OCI-LY1 (cell line): ENCODE measurements around the gene ARHGEF39.

Experiments
- H2AFZ ChIP-seq: fragments of 200-600 bp; sonication (generic), shearing (Covaris generic); 2 replicates; pipeline ENCODE4 v1.6.0; 2014; ENCODE audit warnings: antibody characterized with exemption, mild to moderate bottlenecking, low read length
- H3F3A ChIP-seq: fragments of 200-600 bp; sonication (generic), shearing (Covaris generic); 2 replicates; pipeline ENCODE4 v1.6.0; 2014; ENCODE audit warnings: mild to moderate bottlenecking, antibody characterized with exemption, low read length, moderate library complexity; ENCODE audit not compliant: insufficient read depth
- H3K27ac ChIP-seq: fragments of 200-600 bp; sonication (generic); 2 replicates; pipeline ENCODE4 v1.5.1; 2014; ENCODE audit warnings: low read length, mixed run types, mild to moderate bottlenecking, low read depth; ENCODE audit not compliant: poor library complexity, severe bottlenecking
- H3K27me3 ChIP-seq: fragments of 200-600 bp; sonication (generic); 2 replicates; pipeline ENCODE4 v1.6.0; 2014; ENCODE audit warnings: antibody characterized with exemption, mild to moderate bottlenecking, low read length, moderate library complexity; ENCODE audit not compliant: insufficient read depth
- H3K36me3 ChIP-seq: fragments of 200-600 bp; sonication (generic); 2 replicates; pipeline ENCODE4 v1.6.1; 2014; ENCODE audit warnings: mild to moderate bottlenecking, antibody characterized with exemption, low read length, moderate library complexity, mixed read lengths; ENCODE audit not compliant: insufficient read depth
- H3K4me1 ChIP-seq: fragments of 200-600 bp; sonication (generic); 2 replicates; pipeline ENCODE4 v1.5.1; 2014; ENCODE audit warnings: mild to moderate bottlenecking, low read length, moderate library complexity; ENCODE audit not compliant: insufficient read depth, severe bottlenecking
- H3K4me2 ChIP-seq: fragments of 200-600 bp; sonication (generic), shearing (Covaris generic); 2 replicates; pipeline ENCODE4 v1.6.1; 2014; ENCODE audit warnings: low read length
- H3K4me3 ChIP-seq: fragments of 200-600 bp; sonication (generic); 2 replicates; pipeline ENCODE4 v1.5.1; 2014; ENCODE audit warnings: low read length, low read depth, mild to moderate bottlenecking, mixed read lengths; ENCODE audit not compliant: poor library complexity, severe bottlenecking
- H3K79me2 ChIP-seq: fragments of 200-600 bp; shearing (Covaris generic); 2 replicates; pipeline ENCODE4 v1.6.1; 2016; ENCODE audit warnings: mixed run types, low read length, mixed read lengths; ENCODE audit not compliant: insufficient read depth
- H3K9ac ChIP-seq: fragments of 200-600 bp; sonication (generic), shearing (Covaris generic); 2 replicates; pipeline ENCODE4 v1.6.1; 2014; ENCODE audit warnings: mild to moderate bottlenecking, low read length, mixed read lengths
- H3K9me2 ChIP-seq: fragments of 200-600 bp; sonication (generic), shearing (Covaris generic); 2 replicates; pipeline ENCODE4 v1.6.1; 2014; ENCODE audit warnings: low read depth, mild to moderate bottlenecking, low read length, mixed read lengths
- H3K9me3 ChIP-seq: fragments of 200-600 bp; shearing (Covaris generic); 2 replicates; pipeline ENCODE4 v1.6.1; 2014; ENCODE audit warnings: low read length, mixed read lengths
- H4K20me1 ChIP-seq: fragments of 200-600 bp; sonication (generic), shearing (Covaris generic); 2 replicates; pipeline ENCODE4 v1.6.0; 2016; ENCODE audit warnings: mild to moderate bottlenecking, low read length; ENCODE audit not compliant: insufficient read depth
- EZH2 ChIP-seq: fragments of 200-600 bp; sonication (generic), shearing (Covaris generic); IDR thresholded peaks from 2 replicates; pipeline ENCODE4 v1.8.0; 2017; ENCODE audit warnings: borderline replicate concordance, mixed run types, mild to moderate bottlenecking, antibody characterized with exemption, low read length, moderate library complexity, mixed read lengths
- TF ChIP-seq, protein P1 (sequence below): fragments of 200-600 bp; sonication (generic), shearing (Covaris generic); IDR thresholded peaks from 2 replicates; pipeline ENCODE4 v1.5.1; 2017; ENCODE audit warnings: mild to moderate bottlenecking, antibody characterized with exemption, low read length, moderate library complexity, mixed read lengths

ARHGEF39 gene

GRCh38 chr9:35673132-35674024, 8.4 kb upstream of the ARHGEF39 start, which contains the start of gene CA9:
Gene CA9 (plus strand): TSS chr9:35673928. CDS start chr9:35673960, 32 bp downstream.
- no peaks in the 10 kb centered on the region for H3K36me3 ChIP-seq
- no peak within 1 kb of the TSS for H2AFZ ChIP-seq
- TF ChIP-seq EZH2 = no peak
- TF ChIP-seq, protein P1, sequence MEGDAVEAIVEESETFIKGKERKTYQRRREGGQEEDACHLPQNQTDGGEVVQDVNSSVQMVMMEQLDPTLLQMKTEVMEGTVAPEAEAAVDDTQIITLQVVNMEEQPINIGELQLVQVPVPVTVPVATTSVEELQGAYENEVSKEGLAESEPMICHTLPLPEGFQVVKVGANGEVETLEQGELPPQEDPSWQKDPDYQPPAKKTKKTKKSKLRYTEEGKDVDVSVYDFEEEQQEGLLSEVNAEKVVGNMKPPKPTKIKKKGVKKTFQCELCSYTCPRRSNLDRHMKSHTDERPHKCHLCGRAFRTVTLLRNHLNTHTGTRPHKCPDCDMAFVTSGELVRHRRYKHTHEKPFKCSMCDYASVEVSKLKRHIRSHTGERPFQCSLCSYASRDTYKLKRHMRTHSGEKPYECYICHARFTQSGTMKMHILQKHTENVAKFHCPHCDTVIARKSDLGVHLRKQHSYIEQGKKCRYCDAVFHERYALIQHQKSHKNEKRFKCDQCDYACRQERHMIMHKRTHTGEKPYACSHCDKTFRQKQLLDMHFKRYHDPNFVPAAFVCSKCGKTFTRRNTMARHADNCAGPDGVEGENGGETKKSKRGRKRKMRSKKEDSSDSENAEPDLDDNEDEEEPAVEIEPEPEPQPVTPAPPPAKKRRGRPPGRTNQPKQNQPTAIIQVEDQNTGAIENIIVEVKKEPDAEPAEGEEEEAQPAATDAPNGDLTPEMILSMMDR = no peak
- H3K9ac ChIP-seq = no peak within 1 kb of the TSS; the same call in 1 of the 2 replicates
- H3K9me3 ChIP-seq = no peaks in the 10 kb centered on the region
- H3K27me3 ChIP-seq = peaks cover 4% of the 10 kb centered on the region
- no peaks in the 10 kb centered on the region for H3K79me2 ChIP-seq
- H3K27ac ChIP-seq = no peak within 1 kb of the TSS
- H3K4me1 ChIP-seq = peaks cover 25% of the 10 kb centered on the region
- H3K4me3 ChIP-seq = peak within 1 kb of the TSS; percentile 57
- no peaks in the 10 kb centered on the region for H3K9me2 ChIP-seq
- no peaks in the 10 kb centered on the region for H4K20me1 ChIP-seq
- H3F3A ChIP-seq = no peaks in the 10 kb centered on the region
- H3K4me2 ChIP-seq = peak within 1 kb of the TSS; percentile 71; the same call in 1 of the 2 replicates

GRCh38 chr9:35669331-35670145, 4.5 kb upstream of the ARHGEF39 start:
- H4K20me1 ChIP-seq = no peaks in the 10 kb centered on the region
- H3K9me2 ChIP-seq = no peaks in the 10 kb centered on the region
- H3K36me3 ChIP-seq = no peaks in the 10 kb centered on the region
- TF ChIP-seq, protein P1 = no peak
- no peak for TF ChIP-seq EZH2
- no peak overlapping the region for H2AFZ ChIP-seq
- no peak overlapping the region for H3K9ac ChIP-seq
- H3F3A ChIP-seq = no peaks in the 10 kb centered on the region
- H3K4me1 ChIP-seq = peaks cover 14% of the 10 kb centered on the region
- no peaks in the 10 kb centered on the region for H3K9me3 ChIP-seq
- no peak overlapping the region for H3K4me3 ChIP-seq
- no peak overlapping the region for H3K27ac ChIP-seq
- H3K27me3 ChIP-seq = no peaks in the 10 kb centered on the region
- H3K4me2 ChIP-seq = no peak overlapping the region
- H3K79me2 ChIP-seq = no peaks in the 10 kb centered on the region

- Histone ChIP-seq H3K4me1 (peaks cover 23% of the 10 kb centered on the region), H3F3A (no peaks in the 10 kb centered on the region), H3K27me3 (no peaks in the 10 kb centered on the region), H2AFZ (no peak overlapping the region), H3K4me3 (no peak overlapping the region), H3K79me2 (no peaks in the 10 kb centered on the region), H4K20me1 (no peaks in the 10 kb centered on the region), H3K4me2 (no peak overlapping the region), H3K9ac (no peak overlapping the region), H3K36me3 (peaks cover 4% of the 10 kb centered on the region; the same call in 1 of the 2 replicates), H3K9me3 (no peaks in the 10 kb centered on the region), H3K9me2 (no peaks in the 10 kb centered on the region), H3K27ac (no peak overlapping the region)
- no peak for TF ChIP-seq EZH2
- TF ChIP-seq, protein P1 = no peak
Measured at GRCh38 chr9:35667939-35668338, 2.9 kb upstream of the ARHGEF39 start.
